Activated naive CD4-positive, alpha-beta T cell treated with anti-CD3 and anti-CD28 coated beads for 36 hours (primary cell): ENCODE results near the gene SEPTIN12. TPM values are rescaled to one million over a fixed set of nuclear protein-coding genes. Genes with fewer than 3 reads are reported as not detected.
"Not testable (repeated sequence)": the region's sequence is repeated elsewhere in the genome, so short reads cannot be mapped to it uniquely, and the experiment has no call there.

Experiments used
- CTCF ChIA-PET: fragments of 350-600 bp; sonication (Branson Sonifier 250); formaldehyde crosslinking; loops from one replicate; lab custom pipeline; 2021; ENCODE audit warnings: antibody characterized with exemption; lab: Charles Lee
- DNase-seq: peaks from one replicate; pipeline ENCODE4 v3.0.0-alpha.2; 2020
- H3K27ac Mint-ChIP-seq: one replicate; pipeline ENCODE4 v1.8.0; 2021; ENCODE audit warnings: mild to moderate bottlenecking, mixed read lengths
- H3K27me3 Mint-ChIP-seq: one replicate; pipeline ENCODE4 v1.8.0; 2021; ENCODE audit warnings: low read depth, mixed read lengths
- H3K36me3 Mint-ChIP-seq: one replicate; pipeline ENCODE4 v1.8.0; 2021; ENCODE audit warnings: low read depth, mixed read lengths
- H3K4me1 Mint-ChIP-seq: one replicate; pipeline ENCODE4 v1.8.0; 2021; ENCODE audit warnings: low read depth, mixed read lengths
- H3K4me3 Mint-ChIP-seq: one replicate; pipeline ENCODE4 v1.8.0; 2021; ENCODE audit warnings: mild to moderate bottlenecking, moderate library complexity, mixed read lengths
- H3K9me3 Mint-ChIP-seq: one replicate; pipeline ENCODE4 v1.8.0; 2021; ENCODE audit warnings: mixed read lengths
- intact Hi-C: fragments of 100-400 bp; cut with micrococcal nuclease; formaldehyde crosslinking; loops from one replicate; pipeline ENCODE4 v1.15.1; 2023
- total RNA-seq, 2 experiments: library from RNA; stranded (reverse); gene quantifications; one replicate each; pipeline ENCODE4 v1.2.3, GENCODE V29; 2021

Gene SEPTIN12
- total RNA-seq, 2 experiments from 2014 or later = not detected

GRCh38 chr16:4790261-4790660 is 2.1 kb upstream of the SEPTIN12 start:
- CTCF ChIA-PET = no interaction called here
- H3K27me3 Mint-ChIP-seq = no peaks in the 10 kb centered on the region
- no peak for DNase-seq
- no peaks in the 10 kb centered on the region for H3K9me3 Mint-ChIP-seq
- intact Hi-C loops = no loop called here
- H3K36me3 Mint-ChIP-seq = no peaks in the 10 kb centered on the region
- H3K4me1 Mint-ChIP-seq = no peaks in the 10 kb centered on the region
- H3K4me3 Mint-ChIP-seq = no peak overlapping the region
- H3K27ac Mint-ChIP-seq = no peak overlapping the region

DNA sequence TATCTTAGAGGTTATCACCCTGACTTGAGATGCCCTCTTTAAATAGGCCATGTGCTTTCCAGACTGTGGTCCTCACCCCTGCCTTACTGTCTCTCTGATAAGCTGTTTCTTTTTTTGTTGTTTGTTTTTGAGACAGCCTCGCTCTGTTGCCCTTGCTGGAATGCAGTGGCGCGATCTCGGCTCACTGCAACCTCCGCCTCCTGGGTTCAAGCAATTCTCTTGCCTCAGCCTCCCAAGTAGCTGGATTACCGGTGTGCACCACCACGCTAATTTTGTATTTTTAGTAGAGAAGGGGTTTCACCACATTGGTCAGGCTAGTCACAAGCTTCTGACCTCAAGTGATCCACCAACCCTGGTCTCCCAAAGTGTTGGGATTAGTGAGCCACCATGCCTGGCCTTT is 765 bp upstream of the SEPTIN12 start:
- H3K9me3 Mint-ChIP-seq = no peaks in the 10 kb centered on the region
- H3K27me3 Mint-ChIP-seq = no peaks in the 10 kb centered on the region
- no peak overlapping the region for H3K4me3 Mint-ChIP-seq
- intact Hi-C loops = no loop called here
- no peaks in the 10 kb centered on the region for H3K4me1 Mint-ChIP-seq
- no peak overlapping the region for H3K27ac Mint-ChIP-seq
- no peaks in the 10 kb centered on the region for H3K36me3 Mint-ChIP-seq
- no peak for DNase-seq
- CTCF ChIA-PET = interaction anchor here (0.6 kb wide), 2 partner anchors 60 to 96 kb away, joined by 3 read pairs; no protein-coding TSS in a partner anchor

DNA sequence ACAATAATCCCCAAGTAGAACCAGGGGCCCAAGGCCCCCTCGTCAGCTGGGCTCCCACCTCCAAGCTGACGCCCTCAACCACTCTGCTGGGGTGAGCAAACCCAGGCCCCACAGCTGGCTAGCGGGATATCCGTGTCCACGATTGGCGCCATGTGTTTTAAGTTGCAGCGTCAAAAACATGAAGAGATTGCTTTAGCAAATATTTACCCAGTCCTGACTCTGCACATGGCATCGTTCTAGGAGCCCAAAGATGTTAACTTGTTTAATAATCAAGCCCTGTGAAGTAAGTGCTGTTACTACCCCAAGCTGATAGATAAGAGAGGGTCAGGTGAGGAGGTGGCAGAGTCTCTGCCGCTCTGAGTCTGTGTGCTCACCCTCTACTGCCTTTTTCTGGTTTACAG is 344 bp upstream of the SEPTIN12 start:
- Mint-ChIP-seq H3K27me3 (no peaks in the 10 kb centered on the region), H3K27ac (no peak overlapping the region), H3K9me3 (no peaks in the 10 kb centered on the region), H3K4me1 (no peaks in the 10 kb centered on the region), H3K36me3 (no peaks in the 10 kb centered on the region), H3K4me3 (no peak overlapping the region)
- intact Hi-C loops = no loop called here
- CTCF ChIA-PET = interaction anchor here (0.6 kb wide), 2 partner anchors 61 to 96 kb away, joined by 3 read pairs; no protein-coding TSS in a partner anchor
- DNase-seq = no peak

- Mint-ChIP-seq H3K36me3 (no peaks in the 10 kb centered on the region), H3K9me3 (no peaks in the 10 kb centered on the region), H3K4me3 (no peak overlapping the region), H3K4me1 (no peaks in the 10 kb centered on the region), H3K27me3 (no peaks in the 10 kb centered on the region), H3K27ac (no peak overlapping the region)
- no peak for DNase-seq
- CTCF ChIA-PET = no interaction called here
- intact Hi-C loops = no loop called here
These were observed 1.1 kb downstream of the SEPTIN12 start for GRCh38 chr16:4787068-4787467.

- intact Hi-C loops = no loop called here
- CTCF ChIA-PET = no interaction called here
- Mint-ChIP-seq H3K27me3 (no peaks in the 10 kb centered on the region), H3K4me1 (no peaks in the 10 kb centered on the region), H3K36me3 (no peaks in the 10 kb centered on the region), H3K27ac (no peak overlapping the region), H3K4me3 (no peak overlapping the region), H3K9me3 (no peaks in the 10 kb centered on the region)
- no peak for DNase-seq
These were observed 2.2 kb downstream of the SEPTIN12 start for GRCh38 chr16:4785758-4786433.

DNA sequence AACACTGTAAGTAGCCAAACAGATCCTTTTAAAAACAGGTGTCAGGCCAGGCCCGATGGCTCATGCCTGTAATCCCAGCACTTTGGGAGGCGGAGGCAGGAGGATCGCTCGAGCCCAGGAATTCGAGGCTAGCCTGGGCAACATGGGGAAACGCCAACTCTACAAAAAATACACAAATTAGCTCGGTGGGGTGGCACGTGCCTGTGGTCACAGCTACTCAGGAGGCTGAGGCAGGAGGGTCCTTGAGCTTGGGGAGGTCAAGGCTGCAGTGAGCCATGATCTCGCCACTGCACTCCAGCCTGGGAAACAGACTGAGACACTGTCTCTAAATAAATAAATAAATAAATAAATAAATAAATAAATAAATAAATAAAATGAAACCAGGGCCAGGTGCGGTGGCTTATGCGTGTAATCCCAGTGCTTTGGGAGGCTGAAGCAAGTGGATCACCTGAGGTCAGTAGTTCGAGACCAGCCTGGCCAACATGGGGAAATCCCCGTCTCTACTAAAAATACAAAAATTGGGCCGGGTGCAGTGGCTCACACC is 3.6 kb downstream of the SEPTIN12 start:
- H3K36me3 Mint-ChIP-seq, intact Hi-C loops, H3K9me3 Mint-ChIP-seq, H3K27me3 Mint-ChIP-seq, H3K4me1 Mint-ChIP-seq, DNase-seq, H3K4me3 Mint-ChIP-seq, H3K27ac Mint-ChIP-seq, CTCF ChIA-PET: not testable (repeated sequence)

DNA sequence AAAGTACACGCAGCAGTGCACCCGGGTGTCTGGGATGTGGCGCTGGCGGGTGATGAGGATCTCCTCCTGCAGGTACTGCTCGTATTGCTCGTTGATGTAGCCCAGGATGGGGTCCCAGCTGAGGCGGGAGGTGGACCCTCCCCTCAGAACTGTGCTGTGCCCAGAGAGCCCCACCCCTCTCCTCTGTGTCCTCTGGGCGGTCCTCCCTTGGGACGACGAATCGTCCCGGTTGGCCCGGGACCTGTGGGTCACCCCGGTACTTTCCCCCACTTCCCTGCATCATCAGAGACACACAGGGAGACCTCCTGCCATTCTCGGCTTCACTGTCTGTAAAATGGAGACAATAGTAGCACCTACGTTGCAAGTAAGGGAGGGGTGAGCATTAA is 4.2 kb downstream of the SEPTIN12 start:
- no peak for DNase-seq
- Mint-ChIP-seq H3K36me3 (no peaks in the 10 kb centered on the region), H3K27me3 (no peaks in the 10 kb centered on the region), H3K4me1 (no peaks in the 10 kb centered on the region), H3K27ac (no peak overlapping the region), H3K9me3 (no peaks in the 10 kb centered on the region), H3K4me3 (no peak overlapping the region)
- intact Hi-C loops = no loop called here
- CTCF ChIA-PET = no interaction called here

- intact Hi-C loops = no loop called here
- Mint-ChIP-seq H3K27me3 (no peaks in the 10 kb centered on the region), H3K4me1 (no peaks in the 10 kb centered on the region), H3K27ac (no peak overlapping the region), H3K9me3 (no peaks in the 10 kb centered on the region), H3K36me3 (no peaks in the 10 kb centered on the region), H3K4me3 (no peak overlapping the region)
- CTCF ChIA-PET = no interaction called here
- DNase-seq = no peak
These were observed 4.7 kb downstream of the SEPTIN12 start for GRCh38 chr16:4783251-4783950.

DNA sequence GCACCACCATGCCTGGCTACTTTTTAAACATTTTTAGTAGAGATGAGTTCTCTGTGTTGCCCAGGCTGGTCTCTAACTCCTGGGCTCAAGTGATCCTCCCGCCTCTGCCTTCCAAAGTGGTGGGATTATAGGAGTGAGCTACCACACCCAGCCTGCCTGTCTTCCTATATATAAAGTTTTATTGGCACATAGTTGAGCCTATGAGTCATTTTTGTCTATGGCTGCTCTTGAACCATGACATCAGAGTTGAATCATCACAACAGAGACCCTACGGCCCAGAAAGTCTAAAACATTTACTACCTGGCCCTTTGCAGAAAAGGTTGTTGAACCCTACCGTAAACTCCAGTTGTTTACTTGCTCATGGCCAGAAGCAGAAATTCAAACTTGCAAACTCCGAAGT is 7.9 kb downstream of the SEPTIN12 start:
- intact Hi-C loops = no loop called here
- Mint-ChIP-seq H3K4me3 (no peak overlapping the region), H3K27me3 (no peaks in the 10 kb centered on the region), H3K27ac (no peak overlapping the region), H3K4me1 (no peaks in the 10 kb centered on the region), H3K9me3 (no peaks in the 10 kb centered on the region), H3K36me3 (no peaks in the 10 kb centered on the region)
- CTCF ChIA-PET = no interaction called here
- no peak for DNase-seq

- CTCF ChIA-PET = interaction anchor here (0.6 kb wide), 1 partner anchor 20 kb away, joined by 3 read pairs; no protein-coding TSS in a partner anchor
- intact Hi-C loops = no loop called here
- H3K9me3 Mint-ChIP-seq = no peaks in the 10 kb centered on the region
- DNase-seq = no peak
- H3K27me3 Mint-ChIP-seq = no peaks in the 10 kb centered on the region
- H3K36me3 Mint-ChIP-seq = no peaks in the 10 kb centered on the region
- no peak overlapping the region for H3K27ac Mint-ChIP-seq
- no peaks in the 10 kb centered on the region for H3K4me1 Mint-ChIP-seq
- no peak overlapping the region for H3K4me3 Mint-ChIP-seq
These were observed 10.1 kb downstream of the SEPTIN12 start for GRCh38 chr16:4778050-4778392.

DNA sequence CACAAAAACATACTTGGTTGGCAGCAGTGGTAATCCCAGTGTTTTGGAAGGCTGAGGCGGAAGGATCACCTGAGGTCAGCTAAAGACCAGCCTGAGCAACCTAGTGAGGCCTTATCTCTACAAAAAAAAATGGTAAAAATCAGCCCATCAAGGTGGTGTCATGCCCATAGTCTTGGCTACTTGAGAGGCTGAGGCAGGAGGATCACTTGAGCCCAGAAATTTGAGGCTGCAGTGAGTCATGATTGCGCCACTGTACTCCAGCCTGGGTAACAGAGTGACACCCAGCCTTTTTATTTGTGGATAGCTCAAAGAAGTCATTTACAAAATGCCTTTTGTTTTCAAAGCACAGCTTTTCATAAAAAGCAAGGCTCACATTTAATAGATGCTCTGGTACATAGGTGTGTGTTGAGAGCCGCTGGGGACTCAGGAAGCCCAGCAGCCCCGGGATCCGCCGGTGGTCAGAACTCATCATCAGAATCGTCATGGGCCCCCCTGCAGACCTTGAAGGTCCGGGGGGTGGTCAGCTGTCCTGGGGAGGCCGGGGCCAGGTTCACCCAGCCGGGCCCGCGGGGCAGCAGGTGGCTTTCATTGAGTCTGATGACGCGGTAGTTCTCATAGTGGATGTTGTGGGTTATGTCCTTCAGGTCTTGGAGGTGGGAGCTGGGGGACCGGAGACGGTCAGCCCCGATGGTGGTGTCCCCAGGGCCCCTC is 10.7 kb downstream of the SEPTIN12 start:
- Mint-ChIP-seq H3K4me3 (no peak overlapping the region), H3K27me3 (no peaks in the 10 kb centered on the region), H3K9me3 (no peaks in the 10 kb centered on the region), H3K27ac (no peak overlapping the region), H3K4me1 (no peaks in the 10 kb centered on the region), H3K36me3 (no peaks in the 10 kb centered on the region)
- CTCF ChIA-PET = interaction anchor here (0.6 kb wide), 1 partner anchor 21 kb away, joined by 3 read pairs; no protein-coding TSS in a partner anchor
- intact Hi-C loops = no loop called here
- DNase-seq = no peak

- no peak for DNase-seq
- CTCF ChIA-PET = no interaction called here
- no peaks in the 10 kb centered on the region for H3K4me1 Mint-ChIP-seq
- no peak overlapping the region for H3K27ac Mint-ChIP-seq
- no peaks in the 10 kb centered on the region for H3K27me3 Mint-ChIP-seq
- H3K4me3 Mint-ChIP-seq = no peak overlapping the region
- H3K9me3 Mint-ChIP-seq = no peaks in the 10 kb centered on the region
- no peaks in the 10 kb centered on the region for H3K36me3 Mint-ChIP-seq
- intact Hi-C loops = no loop called here
These were observed 11.9 kb downstream of the SEPTIN12 start for GRCh38 chr16:4776141-4776705.
